Ovary (tissue), 3 donors: ENCODE results near the gene RCSD1.

Source experiments
- CTCF ChIP-seq, 3 donors: fragments of 450-650 bp in 2 of 3; fragments of 200-600 bp in 1 of 3; IDR thresholded peaks; one replicate each; pipeline versions ENCODE4 v1.5.1 to v1.8.0; 2016 to 2022; ENCODE audit warnings: antibody characterized with exemption in 3 of 3, mild to moderate bottlenecking in 1 of 3
- POLR2A ChIP-seq: fragments of 450-650 bp; IDR thresholded peaks from one replicate; pipeline ENCODE4 v1.6.1; 2017; ENCODE audit warnings: antibody characterized with exemption, mild to moderate bottlenecking, moderate library complexity
- donor health status: DM: no; HTN: no; CAD: no.

- TF ChIP-seq POLR2A (no peak), CTCF (IDR thresholded peaks at IDR 0.05) (no peak)
These were observed 89.1 kb downstream of the RCSD1 start for GRCh38 chr1:167718914-167719691.
